ENCODE results near the gene PROM2. TPM values are rescaled to one million over a fixed set of nuclear protein-coding genes. Genes with fewer than 3 reads are reported as not detected.

Gene PROM2
- total and polyA plus RNA-seq, 10 of the 15 experiments (the other 5 are each of a cell fraction or from before 2014, with no cell fraction given) = 0.01 to 0.04 TPM; not detected in 8

DNA sequence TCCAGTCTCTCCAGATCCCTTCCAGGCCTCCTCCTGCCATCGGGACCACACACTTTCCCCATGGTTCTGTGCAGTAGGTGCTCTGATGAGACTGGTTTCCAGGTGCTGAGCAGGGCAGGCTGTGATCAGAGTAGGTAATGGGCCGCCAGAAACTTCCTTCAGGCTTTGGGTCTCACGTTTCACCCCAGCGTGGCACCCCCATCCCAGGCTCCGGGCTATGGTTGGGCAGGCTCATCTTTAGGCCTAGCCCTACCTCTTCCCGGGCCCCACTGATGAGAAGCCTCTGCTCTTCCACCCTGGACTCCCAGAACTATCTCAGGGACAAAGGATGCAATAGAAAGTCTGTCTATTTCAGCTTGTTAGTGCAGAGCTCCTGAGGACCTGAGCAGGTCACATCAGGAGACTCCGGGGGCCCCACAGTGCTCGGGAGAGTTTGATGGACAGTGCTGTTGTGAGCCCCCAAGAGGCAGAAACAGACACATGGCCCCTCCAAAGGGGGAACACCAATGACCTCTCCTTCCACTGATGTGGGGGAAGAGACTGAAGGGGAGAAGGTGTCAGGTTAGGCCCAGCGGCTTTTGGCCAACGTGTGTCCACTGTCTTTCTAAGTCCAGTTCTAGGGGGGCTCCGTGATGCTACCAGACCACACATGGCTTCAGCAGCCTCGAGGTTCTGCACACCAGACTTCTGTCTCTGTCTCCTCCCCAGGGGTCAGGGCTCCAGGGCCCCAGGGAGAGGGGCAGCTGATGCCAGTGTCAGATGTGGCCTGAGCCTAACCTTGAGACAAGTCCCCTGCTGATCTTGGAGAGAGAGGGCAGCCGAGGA, 5.8 kb upstream of the PROM2 start:
- H3K4me2 ChIP-seq (ENCODE audit: control insufficient read depth, insufficient read depth) = no peak overlapping the region
- peaks cover 0 to 1% of the 10 kb centered on the region in 2 experiments; a peak in 2 of 4 replicates for H3K27me3 ChIP-seq (replicated peaks in 1 of 2; ENCODE audit: control insufficient read depth in 2 of 2, insufficient read depth in 2 of 2, low read length in 1 of 2)
- no peak for FAIRE-seq
- in situ Hi-C loops (cut with MboI) = no loop called here
- RAD21 ChIA-PET (ENCODE audit: unreplicated experiment) = no interaction called here
- no peak for ATAC-seq
- no peaks in the 10 kb centered on the region for H3K4me1 ChIP-seq (ENCODE audit: control insufficient read depth, insufficient read depth, low read length)
- TF ChIP-seq EGR1 (IDR thresholded peaks at IDR 0.05; ENCODE audit: borderline replicate concordance in 1 of 2, low read depth in 2 of 2, low read length in 2 of 2) = no peak
- TF ChIP-seq, protein P1, sequence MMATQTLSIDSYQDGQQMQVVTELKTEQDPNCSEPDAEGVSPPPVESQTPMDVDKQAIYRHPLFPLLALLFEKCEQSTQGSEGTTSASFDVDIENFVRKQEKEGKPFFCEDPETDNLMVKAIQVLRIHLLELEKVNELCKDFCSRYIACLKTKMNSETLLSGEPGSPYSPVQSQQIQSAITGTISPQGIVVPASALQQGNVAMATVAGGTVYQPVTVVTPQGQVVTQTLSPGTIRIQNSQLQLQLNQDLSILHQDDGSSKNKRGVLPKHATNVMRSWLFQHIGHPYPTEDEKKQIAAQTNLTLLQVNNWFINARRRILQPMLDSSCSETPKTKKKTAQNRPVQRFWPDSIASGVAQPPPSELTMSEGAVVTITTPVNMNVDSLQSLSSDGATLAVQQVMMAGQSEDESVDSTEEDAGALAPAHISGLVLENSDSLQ (IDR thresholded peaks at IDR 0.05) = no peak
- TF ChIP-seq CBFB (IDR thresholded peaks at IDR 0.05; ENCODE audit: low read depth) = no peak
- TF ChIP-seq MEF2B (IDR thresholded peaks at IDR 0.05; ENCODE audit: partially characterized antibody, poor library complexity, severe bottlenecking) = no peak
- no peak for TF ChIP-seq CHD4 (IDR thresholded peaks at IDR 0.05)
- no peak for TF ChIP-seq HDAC6 (IDR thresholded peaks at IDR 0.05; ENCODE audit: unreplicated experiment)
- no peak for TF ChIP-seq MLLT1 (IDR thresholded peaks at IDR 0.05)
- no peak for TF ChIP-seq TCF12 (IDR thresholded peaks at IDR 0.05; ENCODE audit: low read depth, low read length)
- no peak for TF ChIP-seq FOS (IDR thresholded peaks at IDR 0.05; ENCODE audit: borderline replicate concordance, extremely low read depth, insufficient read length)
- TF ChIP-seq YBX1 (IDR thresholded peaks at IDR 0.05) = no peak
- TF ChIP-seq SP1 (IDR thresholded peaks at IDR 0.05; ENCODE audit: low read depth, low read length) = no peak
- no TSS peak for BruUV-seq (replicated peaks)
- no peaks in the 10 kb centered on the region for H3K79me2 ChIP-seq (ENCODE audit: control insufficient read depth, insufficient read depth, low read length)
- no peaks in the 10 kb centered on the region for H3K9me3 ChIP-seq (replicated peaks; ENCODE audit: control insufficient read depth, insufficient read depth, low read length)
- H3K36me3 ChIP-seq (ENCODE audit: control insufficient read depth in 2 of 2, insufficient read depth in 2 of 2, low read length in 1 of 2) = no peaks in the 10 kb centered on the region
- CTCF ChIA-PET = no interaction called here
- no peak overlapping the region for H3K4me3 ChIP-seq
- WGBS (ENCODE audit: insufficient coverage, insufficient replicate concordance, low lambda C conversion rate, missing lambda C conversion rate) = 12% methylated on average over 13 of the region's 13 CpGs
- no peak overlapping the region for H2AFZ ChIP-seq (ENCODE audit: control insufficient read depth, low read depth, low read length)
- H3K27ac ChIP-seq (ENCODE audit: control insufficient read depth, insufficient read depth) = no peak overlapping the region
- DNase-seq (ENCODE audit: low read depth, low spot score) = no peak
- POLR2A ChIA-PET = no interaction called here
- no peaks in the 10 kb centered on the region for H4K20me1 ChIP-seq (ENCODE audit: control insufficient read depth, insufficient read depth)
- no peak overlapping the region for H3K9ac ChIP-seq (ENCODE audit: control insufficient read depth, insufficient read depth, low read length)
- intact Hi-C loops (cut with micrococcal nuclease; ENCODE audit: unreplicated experiment) = no loop called here
- SMC1A ChIA-PET (ENCODE audit: uncharacterized antibody, unreplicated experiment) = no interaction called here
